GM10266 (cell line): ENCODE data around the gene RPTOR.

ENCODE experiments used
- DNase-seq: peaks from one replicate; pipeline ENCODE4 v3.0.0; 2012; ENCODE audit errors: extremely low spot score
- TF ChIP-seq, protein P1 (sequence below): IDR thresholded peaks from 2 replicates; pipeline ENCODE4 v1.5.1; 2012; ENCODE audit warnings: mild to moderate bottlenecking, low read depth; ENCODE audit not compliant: control insufficient read depth, insufficient read depth; ENCODE audit errors: missing control alignments

Gene RPTOR

DNA sequence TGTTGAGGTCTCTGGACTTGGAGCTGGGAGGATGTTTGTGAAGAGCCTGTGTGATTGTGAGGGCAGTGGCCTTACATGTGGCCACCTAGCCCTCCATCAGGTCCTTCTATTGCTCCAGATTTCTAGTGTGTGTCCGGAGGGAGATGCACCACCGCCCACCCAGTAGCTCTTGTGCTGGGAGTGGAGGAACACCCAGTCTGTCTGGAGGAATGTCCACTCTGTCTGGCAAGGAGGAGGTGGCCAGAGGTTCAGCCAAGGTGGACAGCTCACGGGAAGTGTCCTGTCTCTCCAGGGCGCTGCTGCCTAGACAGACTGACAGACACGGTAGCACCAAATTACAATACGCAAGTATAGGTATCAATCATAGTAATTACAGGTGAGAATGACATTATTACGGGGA, 10.6 kb downstream of the RPTOR start:
- TF ChIP-seq, protein P1, sequence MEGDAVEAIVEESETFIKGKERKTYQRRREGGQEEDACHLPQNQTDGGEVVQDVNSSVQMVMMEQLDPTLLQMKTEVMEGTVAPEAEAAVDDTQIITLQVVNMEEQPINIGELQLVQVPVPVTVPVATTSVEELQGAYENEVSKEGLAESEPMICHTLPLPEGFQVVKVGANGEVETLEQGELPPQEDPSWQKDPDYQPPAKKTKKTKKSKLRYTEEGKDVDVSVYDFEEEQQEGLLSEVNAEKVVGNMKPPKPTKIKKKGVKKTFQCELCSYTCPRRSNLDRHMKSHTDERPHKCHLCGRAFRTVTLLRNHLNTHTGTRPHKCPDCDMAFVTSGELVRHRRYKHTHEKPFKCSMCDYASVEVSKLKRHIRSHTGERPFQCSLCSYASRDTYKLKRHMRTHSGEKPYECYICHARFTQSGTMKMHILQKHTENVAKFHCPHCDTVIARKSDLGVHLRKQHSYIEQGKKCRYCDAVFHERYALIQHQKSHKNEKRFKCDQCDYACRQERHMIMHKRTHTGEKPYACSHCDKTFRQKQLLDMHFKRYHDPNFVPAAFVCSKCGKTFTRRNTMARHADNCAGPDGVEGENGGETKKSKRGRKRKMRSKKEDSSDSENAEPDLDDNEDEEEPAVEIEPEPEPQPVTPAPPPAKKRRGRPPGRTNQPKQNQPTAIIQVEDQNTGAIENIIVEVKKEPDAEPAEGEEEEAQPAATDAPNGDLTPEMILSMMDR, result no peak
- no peak for DNase-seq

DNA sequence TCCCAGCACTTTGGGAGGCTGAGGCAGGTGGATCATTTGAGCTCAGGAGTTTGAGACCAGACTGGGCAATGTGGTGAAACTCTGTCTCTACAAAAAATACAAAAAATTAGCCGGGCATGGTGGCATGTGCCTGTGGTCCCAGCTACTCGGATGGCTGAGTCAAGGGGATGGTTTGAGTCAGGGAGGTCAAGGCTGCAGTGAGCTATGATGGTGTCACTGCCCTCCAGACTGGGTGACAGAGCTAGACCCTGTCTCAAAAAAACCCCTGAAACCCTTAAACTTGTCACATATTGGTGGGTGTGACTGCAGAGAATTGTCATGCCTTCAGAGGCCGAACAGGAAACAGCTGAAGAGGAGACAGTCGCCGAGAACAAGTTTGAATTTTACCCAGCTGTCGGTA, 13.4 kb downstream of the RPTOR start:
- DNase-seq, result no peak
- TF ChIP-seq, protein P1, result no peak

DNA sequence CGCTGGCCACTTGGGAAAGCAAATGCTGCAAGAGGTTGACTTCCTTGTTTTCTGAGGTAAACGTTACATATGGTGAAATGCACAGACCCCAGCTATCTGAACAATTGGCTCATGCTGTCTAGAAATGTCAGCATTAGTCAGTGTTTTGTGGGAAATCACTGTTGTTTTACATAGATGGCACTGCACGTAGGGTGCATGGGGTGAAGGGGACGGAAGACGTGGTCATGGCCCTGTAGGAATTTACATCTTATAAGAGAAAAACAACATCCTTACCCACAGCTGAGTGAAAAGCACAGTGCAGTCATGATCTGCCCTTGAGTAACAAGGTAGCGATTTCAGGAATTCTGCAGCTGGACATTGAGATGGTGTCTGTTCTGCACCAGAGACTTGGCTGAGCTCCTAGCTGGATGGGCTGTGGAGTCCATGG, 15.2 kb downstream of the RPTOR start:
- DNase-seq, result no peak

DNA sequence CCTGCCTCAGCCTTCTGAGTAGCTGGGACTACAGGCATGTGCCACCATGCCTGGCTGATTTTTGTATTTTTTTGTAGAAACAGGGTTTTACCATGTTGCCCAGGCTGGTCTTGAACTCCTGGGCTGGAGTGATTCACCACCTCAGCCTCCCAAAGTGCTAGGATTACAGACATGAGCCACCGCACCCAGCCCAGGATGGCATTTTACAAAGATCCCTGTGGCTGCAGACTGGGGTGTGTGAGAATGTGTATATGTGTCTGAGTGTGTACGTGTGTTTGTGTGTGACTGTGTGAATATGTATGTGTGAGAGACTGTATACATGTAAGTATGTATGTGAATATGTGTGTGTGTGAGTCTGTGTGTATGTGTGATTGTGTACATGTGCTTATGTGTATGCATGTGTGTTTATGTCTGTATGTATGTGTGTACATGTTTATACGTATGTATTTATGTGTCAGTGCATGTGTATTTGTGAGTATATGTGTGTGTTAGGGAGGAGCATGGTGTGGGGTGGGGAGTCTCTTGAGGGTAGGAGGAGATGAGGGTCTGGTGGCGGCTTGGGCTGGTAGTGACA, 17.0 kb downstream of the RPTOR start:
- no peak for DNase-seq
- TF ChIP-seq, protein P1, result no peak

More for the DNA sequence above, 15.2 kb downstream of the RPTOR start:
- TF ChIP-seq, protein P1, result no peak

DNA sequence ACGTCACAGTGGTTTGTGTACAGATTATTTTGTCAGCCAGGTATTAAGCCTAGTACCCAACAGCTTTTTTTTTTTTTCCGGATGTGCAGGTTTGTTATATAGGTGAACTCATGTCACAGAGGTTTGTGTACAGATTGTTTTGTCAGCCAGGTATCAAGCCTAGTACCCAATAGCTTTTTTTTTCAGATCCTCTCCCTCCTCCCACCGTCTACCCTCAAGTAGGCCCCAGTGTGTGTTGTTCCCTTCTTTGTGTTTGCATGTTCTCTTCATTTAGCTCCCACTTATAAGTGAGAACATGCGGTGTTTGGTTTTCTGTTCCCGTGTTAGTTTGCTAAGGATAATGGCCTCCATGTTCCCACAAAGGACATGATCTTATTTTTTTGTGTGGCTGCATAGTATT, 19.9 kb downstream of the RPTOR start:
- TF ChIP-seq, protein P1, result no peak
- no peak for DNase-seq

DNA sequence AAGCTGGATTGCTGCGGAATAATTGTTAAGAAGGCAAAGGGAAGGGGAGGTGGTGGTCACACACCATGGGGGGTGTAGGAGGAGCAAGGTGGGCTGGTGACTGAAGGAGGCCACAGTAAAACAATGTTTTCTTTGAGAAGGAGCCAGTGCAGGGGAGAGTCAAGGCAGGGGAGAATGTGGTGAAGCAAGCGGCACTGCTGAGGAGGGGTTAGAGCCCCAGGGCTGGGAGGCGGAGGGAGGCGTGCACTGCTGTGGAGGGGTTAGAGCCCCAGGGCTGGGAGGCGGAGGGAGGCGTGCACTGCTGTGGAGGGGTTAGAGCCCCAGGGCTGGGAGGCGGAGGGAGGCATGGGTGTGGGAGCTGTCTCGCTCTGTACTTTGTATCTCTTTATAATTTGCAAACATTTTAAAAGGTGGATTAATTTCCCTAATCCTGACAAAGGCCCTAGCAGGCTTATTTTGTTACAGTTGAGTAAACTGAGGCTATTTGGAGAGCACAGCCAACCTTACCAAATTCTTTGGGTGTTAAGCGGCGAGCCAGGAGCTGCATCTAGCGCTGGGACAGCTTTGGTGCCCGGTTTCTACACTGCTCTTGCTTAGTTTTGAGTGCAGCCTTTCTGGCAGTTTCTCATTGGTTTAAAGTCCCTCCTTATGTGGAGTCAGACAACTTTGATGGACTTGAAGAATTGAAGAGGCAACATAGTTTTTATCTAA, 20.9 kb downstream of the RPTOR start:
- TF ChIP-seq, protein P1, result no peak
- DNase-seq, result no peak

DNA sequence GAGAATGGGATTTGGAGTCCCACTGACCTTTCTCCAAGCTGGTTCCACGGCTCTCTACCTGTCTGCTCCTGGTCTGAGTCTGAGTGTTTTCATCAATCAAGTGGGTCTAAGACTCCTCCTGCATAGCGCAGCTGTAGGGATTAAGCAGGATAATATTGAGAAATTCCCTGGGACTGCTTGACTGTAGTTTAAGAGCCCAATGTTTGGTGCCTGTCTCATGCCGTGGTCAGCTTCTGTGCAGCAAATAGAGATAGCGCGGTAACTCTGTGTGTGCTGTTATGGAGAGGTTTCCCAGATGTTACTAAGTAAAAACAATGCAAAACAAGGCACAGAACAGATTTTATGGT, 21.4 kb downstream of the RPTOR start:
- TF ChIP-seq, protein P1, result no peak

More for the DNA sequence above, 21.4 kb downstream of the RPTOR start:
- no peak for DNase-seq
